Gastroesophageal sphincter (tissue), 2 donors: Measurements from ENCODE around the gene CACNG3.

Experiments
- EP300 ChIP-seq: sonication (generic); formaldehyde crosslinking; IDR thresholded peaks from one replicate; pipeline ENCODE4 v1.6.1; 2017; ENCODE audit warnings: antibody characterized with exemption, mild to moderate bottlenecking
- POLR2AphosphoS5 ChIP-seq: sonication (generic); formaldehyde crosslinking; IDR thresholded peaks from one replicate; pipeline ENCODE4 v1.6.1; 2017; ENCODE audit warnings: antibody characterized with exemption

GRCh38 chr16:24275413-24275812 lies 19.3 kb downstream of the CACNG3 start:
- no peak for TF ChIP-seq EP300
- no peak for TF ChIP-seq POLR2AphosphoS5
